Caco-2 (cell line): ENCODE measurements around the gene ANKS3. TPM values are rescaled to one million over a fixed set of nuclear protein-coding genes. Genes with fewer than 3 reads are reported as not detected.

ENCODE experiments used
- BruUV-seq: library from RNA; stranded (reverse); fragments of 400-500 nt; replicated peaks from 2 replicates; lab custom pipeline; 2021; lab: Mats Ljungman, UMichigan
- CTCF ChIA-PET: fragments of 300-600 bp; sonication (Branson Sonifier 250); formaldehyde crosslinking; loops from one replicate; lab custom pipeline; 2022; ENCODE audit warnings: antibody characterized with exemption; lab: Charles Lee
- POLR2A ChIA-PET: fragments of 300-600 bp; sonication (Branson Sonifier 250); formaldehyde crosslinking; loops from one replicate; lab custom pipeline; 2022; ENCODE audit warnings: antibody characterized with exemption; lab: Charles Lee
- DNase-seq, 2 experiments: peaks; one replicate each; pipeline versions ENCODE4 v3.0.0 to v3.0.0-alpha.2; 2020 to 2022
- H3K27me3 ChIP-seq: replicated peaks from 2 replicates; pipeline ENCODE4 v1.6.0; 2011; ENCODE audit warnings: low read length; ENCODE audit not compliant: control insufficient read depth, insufficient read depth
- H3K36me3 ChIP-seq: 2 replicates; pipeline ENCODE4 v1.5.1; 2011; ENCODE audit warnings: low read length; ENCODE audit not compliant: control insufficient read depth, insufficient read depth
- H3K4me1 ChIP-seq: fragments of 250-450 bp; sonication (Bioruptor Pico); 2 replicates; pipeline ENCODE4 v1.5.1; 2020; ENCODE audit warnings: mild to moderate bottlenecking
- H3K4me3 ChIP-seq: 2 replicates; pipeline ENCODE4 v1.5.1; 2011; ENCODE audit warnings: low read depth, mild to moderate bottlenecking, control low read depth, low read length
- H3K9me3 ChIP-seq: fragments of 250-450 bp; sonication (Bioruptor Pico); 2 replicates; pipeline ENCODE4 v1.5.1; 2020; ENCODE audit warnings: mild to moderate bottlenecking, moderate library complexity
- H3K27ac Mint-ChIP-seq: one replicate; pipeline ENCODE4 v1.8.0; 2022; ENCODE audit warnings: mixed read lengths; ENCODE audit not compliant: unreplicated experiment
- H3K27me3 Mint-ChIP-seq: one replicate; pipeline ENCODE4 v1.8.0; 2022; ENCODE audit warnings: mixed read lengths; ENCODE audit not compliant: insufficient read depth, unreplicated experiment
- H3K36me3 Mint-ChIP-seq: one replicate; pipeline ENCODE4 v1.8.0; 2022; ENCODE audit warnings: mild to moderate bottlenecking, mixed read lengths; ENCODE audit not compliant: insufficient read depth, unreplicated experiment
- H3K4me1 Mint-ChIP-seq: one replicate; pipeline ENCODE4 v1.8.0; 2022; ENCODE audit warnings: low read depth, mixed read lengths; ENCODE audit not compliant: unreplicated experiment
- H3K4me3 Mint-ChIP-seq: one replicate; pipeline ENCODE4 v1.8.0; 2022; ENCODE audit warnings: mild to moderate bottlenecking, moderate library complexity, mixed read lengths; ENCODE audit not compliant: unreplicated experiment
- H3K9me3 Mint-ChIP-seq: one replicate; pipeline ENCODE4 v1.8.0; 2022; ENCODE audit warnings: mixed read lengths; ENCODE audit not compliant: unreplicated experiment
- CTCF ChIP-seq, 2 experiments: fragments of 200-600 bp in 1 of 2; IDR thresholded peaks; 1 replicate in 1 of 2; 2 replicates in 1 of 2; pipeline versions ENCODE4 v1.5.1 to v1.8.0; 2011 to 2022; ENCODE audit warnings: antibody characterized with exemption in 1 of 2, control low read depth in 1 of 2, inconsistent platforms in 1 of 2, low read depth in 1 of 2, low read length in 1 of 2, mild to moderate bottlenecking in 1 of 2, moderate library complexity in 1 of 2; ENCODE audit not compliant: insufficient read depth in 1 of 2, severe bottlenecking in 1 of 2, unreplicated experiment in 1 of 2
- intact Hi-C: fragments of 100-400 bp; cut with micrococcal nuclease; formaldehyde crosslinking; loops from one replicate; pipeline ENCODE4 v1.10.0; 2022; ENCODE audit not compliant: unreplicated experiment
- total RNA-seq: library from RNA; stranded (reverse); gene quantifications from 2 replicates; pipeline ENCODE4 v1.2.3, GENCODE V29; 2022

ANKS3 gene
- total RNA-seq, 1 experiment from 2014 or later = 28.1 TPM

GRCh38 chr16:4746991-4747574 is 13.0 kb upstream of the ANKS3 start:
- DNase-seq = no peak
- H3K36me3 Mint-ChIP-seq = peaks cover 18% of the 10 kb centered on the region
- no peaks in the 10 kb centered on the region for H3K9me3 Mint-ChIP-seq
- CTCF ChIA-PET = no interaction called here
- no peaks in the 10 kb centered on the region for H3K4me1 Mint-ChIP-seq
- Histone ChIP-seq H3K9me3 (no peaks in the 10 kb centered on the region), H3K27me3 (no peaks in the 10 kb centered on the region), H3K4me3 (no peak overlapping the region), H3K4me1 (no peaks in the 10 kb centered on the region), H3K36me3 (no peaks in the 10 kb centered on the region)
- POLR2A ChIA-PET = interaction anchor here (0.6 kb wide), 1 partner anchor 187 kb away, joined by 3 read pairs; no protein-coding TSS in a partner anchor
- no peak overlapping the region for H3K4me3 Mint-ChIP-seq
- intact Hi-C loops = no loop called here
- H3K27me3 Mint-ChIP-seq = no peaks in the 10 kb centered on the region
- H3K27ac Mint-ChIP-seq = no peak overlapping the region
- BruUV-seq = no TSS peak
- TF ChIP-seq CTCF (IDR thresholded peaks at IDR 0.05; ENCODE audit: insufficient read depth in 1 of 2, low read depth in 1 of 2, low read length in 1 of 2, severe bottlenecking in 1 of 2, unreplicated experiment in 1 of 2) = no peak

GRCh38 chr16:4746215-4746614 is 12.1 kb upstream of the ANKS3 start:
- BruUV-seq = no TSS peak
- intact Hi-C loops = no loop called here
- CTCF ChIA-PET = no interaction called here
- H3K4me3 ChIP-seq = no peak overlapping the region
- no peak for TF ChIP-seq CTCF (IDR thresholded peaks at IDR 0.05; ENCODE audit: insufficient read depth in 1 of 2, low read depth in 1 of 2, low read length in 1 of 2, severe bottlenecking in 1 of 2, unreplicated experiment in 1 of 2)
- Mint-ChIP-seq H3K9me3 (no peaks in the 10 kb centered on the region), H3K27me3 (no peaks in the 10 kb centered on the region), H3K27ac (no peak overlapping the region), H3K4me1 (no peaks in the 10 kb centered on the region), H3K36me3 (peaks cover 13% of the 10 kb centered on the region), H3K4me3 (no peak overlapping the region)
- no peaks in the 10 kb centered on the region for H3K27me3 ChIP-seq
- H3K36me3 ChIP-seq = no peaks in the 10 kb centered on the region
- DNase-seq = no peak
- no peaks in the 10 kb centered on the region for H3K4me1 ChIP-seq
- H3K9me3 ChIP-seq = no peaks in the 10 kb centered on the region
- POLR2A ChIA-PET = no interaction called here

- no peak overlapping the region for H3K4me3 Mint-ChIP-seq
- Histone ChIP-seq H3K4me3 (no peak overlapping the region), H3K36me3 (no peaks in the 10 kb centered on the region), H3K4me1 (no peaks in the 10 kb centered on the region), H3K27me3 (no peaks in the 10 kb centered on the region), H3K9me3 (no peaks in the 10 kb centered on the region)
- DNase-seq = no peak
- no TSS peak for BruUV-seq
- intact Hi-C loops = no loop called here
- POLR2A ChIA-PET = no interaction called here
- H3K4me1 Mint-ChIP-seq = no peaks in the 10 kb centered on the region
- no peaks in the 10 kb centered on the region for H3K9me3 Mint-ChIP-seq
- CTCF ChIA-PET = no interaction called here
- TF ChIP-seq CTCF (IDR thresholded peaks at IDR 0.05; ENCODE audit: insufficient read depth in 1 of 2, low read depth in 1 of 2, low read length in 1 of 2, severe bottlenecking in 1 of 2, unreplicated experiment in 1 of 2) = no peak
- no peak overlapping the region for H3K27ac Mint-ChIP-seq
- no peaks in the 10 kb centered on the region for H3K27me3 Mint-ChIP-seq
- peaks cover 10% of the 10 kb centered on the region for H3K36me3 Mint-ChIP-seq
Measured at GRCh38 chr16:4745274-4745569, 11.2 kb upstream of the ANKS3 start.
